T-helper 2 cell treated with Interferon-gamma antibody and Interleukin-4, amounts not matched to agents 5 μg/mL and 100 μg/mL, for 36 hours (primary cell): ENCODE data around the gene THADA.

ENCODE experiments used
- DNase-seq: peaks from one replicate; pipeline ENCODE4 v3.0.0; 2021; ENCODE audit warnings: low spot score
- H3K27ac Mint-ChIP-seq: one replicate; pipeline ENCODE4 v1.8.0; 2021; ENCODE audit warnings: mild to moderate bottlenecking, mixed read lengths
- H3K27me3 Mint-ChIP-seq: one replicate; pipeline ENCODE4 v1.8.0; 2021; ENCODE audit warnings: low read depth, mixed read lengths
- H3K36me3 Mint-ChIP-seq: one replicate; pipeline ENCODE4 v1.8.0; 2021; ENCODE audit warnings: low read depth, mixed read lengths
- H3K4me1 Mint-ChIP-seq: one replicate; pipeline ENCODE4 v1.8.0; 2021; ENCODE audit warnings: low read depth, mixed read lengths
- H3K4me3 Mint-ChIP-seq: one replicate; pipeline ENCODE4 v1.8.0; 2022; ENCODE audit warnings: mild to moderate bottlenecking, moderate library complexity, mixed read lengths
- H3K9me3 Mint-ChIP-seq: one replicate; pipeline ENCODE4 v1.8.0; 2021; ENCODE audit warnings: mixed read lengths

THADA gene

DNA sequence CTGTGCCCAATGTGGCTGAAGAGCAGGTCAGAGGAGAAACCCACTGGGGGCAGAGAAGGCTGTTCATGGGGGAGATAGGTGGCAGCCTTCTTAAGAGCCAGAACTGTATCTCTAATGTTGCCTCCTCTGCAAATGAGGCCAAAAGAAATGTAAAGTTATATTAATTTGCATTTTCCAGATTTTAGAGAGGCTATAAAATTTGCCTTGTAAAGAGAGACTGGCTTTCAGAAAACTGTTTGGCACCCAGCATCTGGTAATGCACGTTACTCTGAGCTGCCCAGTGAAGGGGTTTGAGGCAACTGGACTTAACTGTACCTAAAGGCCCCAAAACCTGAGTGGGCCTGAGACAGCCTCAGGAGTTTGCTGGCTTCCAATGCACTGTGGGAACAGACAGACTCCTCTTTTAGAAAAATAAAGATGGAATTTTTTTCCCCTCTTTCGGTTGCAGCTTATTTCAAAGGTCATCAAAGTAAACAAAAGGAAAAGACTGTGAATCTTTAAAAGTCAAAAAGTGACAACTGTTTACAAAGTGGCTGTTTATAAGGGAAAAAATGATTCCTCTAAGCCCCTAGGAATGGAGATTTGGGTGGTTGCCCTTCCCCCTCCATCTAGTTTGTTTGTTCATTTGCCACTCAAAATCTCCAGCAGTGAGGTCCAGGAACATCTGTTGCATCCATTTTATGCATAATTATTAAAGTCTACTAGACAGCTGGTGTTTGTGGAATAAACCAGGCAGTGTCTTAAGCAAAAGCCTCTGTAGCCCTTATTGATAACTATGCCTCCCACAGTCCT, 237.2 kb downstream of the THADA start:
- H3K27ac Mint-ChIP-seq = no peak overlapping the region
- H3K9me3 Mint-ChIP-seq = no peaks in the 10 kb centered on the region
- H3K36me3 Mint-ChIP-seq = peaks cover 9% of the 10 kb centered on the region
- no peak overlapping the region for H3K4me3 Mint-ChIP-seq
- H3K27me3 Mint-ChIP-seq = no peaks in the 10 kb centered on the region
- peaks cover 2% of the 10 kb centered on the region for H3K4me1 Mint-ChIP-seq
- DNase-seq = no peak

GRCh38 chr2:43356774-43357173, 239.1 kb downstream of the THADA start:
- DNase-seq = no peak
- peaks cover 2% of the 10 kb centered on the region for H3K4me1 Mint-ChIP-seq
- no peaks in the 10 kb centered on the region for H3K9me3 Mint-ChIP-seq
- peaks cover 8% of the 10 kb centered on the region for H3K36me3 Mint-ChIP-seq
- no peak overlapping the region for H3K4me3 Mint-ChIP-seq
- H3K27ac Mint-ChIP-seq = no peak overlapping the region
- no peaks in the 10 kb centered on the region for H3K27me3 Mint-ChIP-seq

GRCh38 chr2:43355399-43355798, 240.4 kb downstream of the THADA start:
- Mint-ChIP-seq H3K4me3 (no peak overlapping the region), H3K27ac (no peak overlapping the region), H3K4me1 (no peaks in the 10 kb centered on the region), H3K9me3 (no peaks in the 10 kb centered on the region), H3K36me3 (peaks cover 8% of the 10 kb centered on the region), H3K27me3 (no peaks in the 10 kb centered on the region)
- no peak for DNase-seq

DNA sequence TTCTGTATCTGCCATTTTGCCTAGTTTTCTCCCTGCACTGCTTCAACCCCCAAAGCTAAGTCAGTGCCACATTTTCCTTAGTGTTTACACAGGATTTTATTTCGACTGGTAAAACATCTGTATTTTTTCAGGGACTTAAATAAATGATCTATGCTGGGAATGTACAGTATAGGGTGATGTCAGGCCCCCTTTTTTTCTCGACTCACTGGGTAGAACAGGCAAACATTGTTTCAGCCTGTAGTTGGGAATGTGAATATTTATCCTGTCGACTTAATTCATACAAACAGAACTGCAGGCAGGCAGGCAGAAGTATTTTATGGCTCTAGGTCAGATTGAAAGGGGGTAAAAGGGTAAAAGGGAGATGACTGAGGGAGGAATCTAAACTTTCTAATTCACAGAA, 245.9 kb downstream of the THADA start:
- Mint-ChIP-seq H3K36me3 (peaks cover 3% of the 10 kb centered on the region), H3K27ac (no peak overlapping the region), H3K4me3 (no peak overlapping the region), H3K4me1 (peaks cover 3% of the 10 kb centered on the region), H3K9me3 (no peaks in the 10 kb centered on the region), H3K27me3 (no peaks in the 10 kb centered on the region)
- DNase-seq = no peak

GRCh38 chr2:43348908-43349661, 246.8 kb downstream of the THADA start:
- Mint-ChIP-seq H3K36me3 (no peaks in the 10 kb centered on the region), H3K27me3 (no peaks in the 10 kb centered on the region), H3K4me3 (no peak overlapping the region), H3K9me3 (no peaks in the 10 kb centered on the region), H3K4me1 (peaks cover 8% of the 10 kb centered on the region), H3K27ac (no peak overlapping the region)
- no peak for DNase-seq

DNA sequence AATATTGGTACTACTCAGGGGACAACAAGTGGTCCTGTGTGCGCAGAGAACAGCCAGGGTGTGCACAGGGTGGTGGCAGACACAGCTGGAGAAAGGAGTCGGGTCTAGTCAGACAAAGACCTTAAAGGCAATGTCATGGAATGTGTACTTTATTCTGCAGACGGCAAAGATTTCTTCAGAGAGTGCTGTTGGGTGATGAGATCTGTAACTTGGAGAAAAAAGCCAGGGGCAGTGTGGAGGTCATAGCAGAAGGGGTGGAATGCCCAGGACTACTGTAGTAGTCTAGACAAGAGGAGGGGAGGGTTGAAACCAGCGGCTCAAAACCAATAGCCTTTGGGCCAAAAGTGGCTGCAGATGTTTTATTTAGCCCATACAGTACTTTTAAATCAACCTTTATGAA, 248.1 kb downstream of the THADA start:
- Mint-ChIP-seq H3K9me3 (no peaks in the 10 kb centered on the region), H3K36me3 (peaks cover 2% of the 10 kb centered on the region), H3K27me3 (no peaks in the 10 kb centered on the region), H3K27ac (no peak overlapping the region), H3K4me3 (no peak overlapping the region), H3K4me1 (peaks cover 8% of the 10 kb centered on the region)
- no peak for DNase-seq

DNA sequence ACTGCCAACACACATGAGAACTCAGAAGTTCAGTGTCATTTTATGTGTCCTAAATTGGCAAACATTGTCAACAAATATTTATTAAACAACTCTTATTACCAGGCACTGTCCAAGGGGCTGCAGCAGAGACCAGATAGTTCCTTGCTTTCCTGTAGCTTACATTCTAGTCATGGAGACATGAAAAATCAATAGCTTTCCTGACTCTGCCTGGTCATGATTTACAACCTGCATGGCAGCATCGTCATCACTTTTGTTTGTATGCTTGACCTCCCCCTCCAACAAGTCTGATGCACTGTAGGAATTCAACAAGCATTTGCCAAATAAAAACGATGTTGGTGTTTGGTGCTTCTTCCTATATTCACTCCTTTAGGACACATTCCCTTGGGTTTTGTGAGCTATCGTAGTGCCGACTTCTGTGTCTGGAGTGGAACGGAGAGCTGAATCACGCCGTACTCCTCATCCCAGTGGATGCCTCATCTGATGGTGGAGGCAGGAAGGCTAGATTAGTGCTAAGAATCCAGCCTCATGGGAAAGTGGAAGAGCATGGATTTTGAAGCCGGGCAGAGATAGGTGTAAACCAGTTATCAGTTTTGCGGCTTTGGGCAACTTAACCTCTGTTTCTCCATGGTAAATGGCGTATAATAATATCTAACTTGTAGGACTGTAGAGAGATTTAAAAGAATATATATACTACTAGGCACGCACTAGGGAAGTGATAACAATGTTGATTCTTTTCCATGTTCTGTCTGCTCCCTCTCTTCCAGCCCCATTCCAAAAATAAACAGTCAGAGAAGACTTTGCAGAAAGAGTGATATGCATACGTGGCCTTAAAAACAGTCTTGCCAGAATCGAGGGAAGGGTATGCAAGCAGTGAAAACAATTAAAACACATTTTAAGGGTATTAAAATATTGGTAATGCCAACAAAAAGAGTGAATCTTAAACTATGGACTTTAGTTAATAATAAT, 249.0 kb downstream of the THADA start:
- Mint-ChIP-seq H3K36me3 (peaks cover 2% of the 10 kb centered on the region), H3K9me3 (no peaks in the 10 kb centered on the region), H3K27me3 (no peaks in the 10 kb centered on the region), H3K4me3 (no peak overlapping the region), H3K27ac (no peak overlapping the region), H3K4me1 (peaks cover 8% of the 10 kb centered on the region)
- no peak for DNase-seq

DNA sequence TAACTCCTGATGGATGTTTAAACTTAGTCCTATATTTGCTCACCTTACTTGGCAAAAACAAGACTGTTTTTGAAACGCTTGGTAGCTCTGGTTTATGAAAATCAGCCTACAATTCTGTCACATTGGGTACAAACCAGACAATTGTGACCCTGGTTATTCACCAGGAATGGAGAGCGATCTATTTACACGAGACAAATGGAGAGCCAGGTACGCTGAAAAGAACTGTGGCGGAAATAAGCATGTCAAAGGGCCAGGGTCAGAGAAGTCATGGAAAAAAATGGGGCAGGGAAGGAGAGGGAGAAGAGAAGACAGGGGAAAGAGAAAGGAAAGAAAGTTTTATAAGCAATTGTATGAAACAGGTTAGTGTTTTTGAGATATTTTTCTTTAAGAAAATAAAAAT, 250.0 kb downstream of the THADA start:
- Mint-ChIP-seq H3K27ac (no peak overlapping the region), H3K27me3 (no peaks in the 10 kb centered on the region), H3K9me3 (no peaks in the 10 kb centered on the region), H3K4me1 (peaks cover 8% of the 10 kb centered on the region), H3K36me3 (peaks cover 2% of the 10 kb centered on the region), H3K4me3 (no peak overlapping the region)
- DNase-seq = no peak

DNA sequence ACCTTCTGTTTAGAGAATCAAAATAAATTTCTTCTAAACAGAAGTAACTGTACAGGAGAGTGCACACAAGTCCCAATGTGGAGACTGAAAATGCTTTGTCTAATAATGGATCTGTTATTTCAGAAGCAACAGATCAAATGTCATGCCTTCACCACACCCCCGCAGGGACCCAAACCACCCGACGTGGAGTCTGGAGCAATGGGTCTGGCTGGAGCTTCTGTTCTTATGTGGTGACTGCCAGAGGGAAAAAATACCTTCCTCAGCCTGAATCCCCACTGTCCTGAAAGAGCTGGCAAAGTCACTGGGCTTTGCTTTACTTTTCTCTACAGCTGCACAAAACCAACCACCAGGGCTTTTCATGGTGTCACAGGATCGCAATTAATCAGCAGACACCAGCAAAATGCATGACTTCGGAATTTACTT, 250.4 kb downstream of the THADA start:
- Mint-ChIP-seq H3K4me3 (no peak overlapping the region), H3K27ac (no peak overlapping the region), H3K9me3 (no peaks in the 10 kb centered on the region), H3K4me1 (peaks cover 8% of the 10 kb centered on the region), H3K36me3 (peaks cover 2% of the 10 kb centered on the region), H3K27me3 (no peaks in the 10 kb centered on the region)
- no peak for DNase-seq

DNA sequence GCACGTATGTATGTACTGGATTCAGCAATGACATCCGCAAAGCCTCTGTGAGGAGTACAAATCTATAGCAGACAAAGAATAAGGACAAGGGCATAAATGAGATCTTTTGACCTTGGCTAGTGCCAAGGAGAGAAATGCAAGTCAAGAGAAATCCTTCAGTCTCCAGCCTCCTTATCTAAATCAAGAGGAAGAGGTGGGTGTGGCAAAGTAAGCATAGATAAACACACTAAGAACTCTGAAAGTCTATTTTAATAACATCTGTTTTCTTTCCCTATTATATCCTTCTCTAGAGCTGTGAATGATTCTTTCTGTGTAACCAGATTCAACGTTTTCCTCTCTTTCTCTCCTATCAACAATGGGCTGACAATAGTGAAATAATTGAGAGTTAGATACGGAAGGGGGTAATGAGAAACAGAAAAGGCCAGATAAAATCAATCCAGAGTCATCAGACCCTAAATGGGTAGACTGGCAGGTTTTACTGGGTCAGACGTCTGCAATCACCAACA, 250.9 kb downstream of the THADA start:
- peaks cover 2% of the 10 kb centered on the region for H3K36me3 Mint-ChIP-seq
- H3K9me3 Mint-ChIP-seq = no peaks in the 10 kb centered on the region
- H3K4me3 Mint-ChIP-seq = no peak overlapping the region
- no peaks in the 10 kb centered on the region for H3K27me3 Mint-ChIP-seq
- peaks cover 8% of the 10 kb centered on the region for H3K4me1 Mint-ChIP-seq
- DNase-seq = no peak
- H3K27ac Mint-ChIP-seq = no peak overlapping the region

- H3K27me3 Mint-ChIP-seq = no peaks in the 10 kb centered on the region
- H3K4me1 Mint-ChIP-seq = peaks cover 8% of the 10 kb centered on the region
- peaks cover 2% of the 10 kb centered on the region for H3K36me3 Mint-ChIP-seq
- H3K27ac Mint-ChIP-seq = no peak overlapping the region
- H3K9me3 Mint-ChIP-seq = no peaks in the 10 kb centered on the region
- no peak for DNase-seq
- H3K4me3 Mint-ChIP-seq = no peak overlapping the region
Measured at GRCh38 chr2:43343573-43344304, 252.1 kb downstream of the THADA start.

DNA sequence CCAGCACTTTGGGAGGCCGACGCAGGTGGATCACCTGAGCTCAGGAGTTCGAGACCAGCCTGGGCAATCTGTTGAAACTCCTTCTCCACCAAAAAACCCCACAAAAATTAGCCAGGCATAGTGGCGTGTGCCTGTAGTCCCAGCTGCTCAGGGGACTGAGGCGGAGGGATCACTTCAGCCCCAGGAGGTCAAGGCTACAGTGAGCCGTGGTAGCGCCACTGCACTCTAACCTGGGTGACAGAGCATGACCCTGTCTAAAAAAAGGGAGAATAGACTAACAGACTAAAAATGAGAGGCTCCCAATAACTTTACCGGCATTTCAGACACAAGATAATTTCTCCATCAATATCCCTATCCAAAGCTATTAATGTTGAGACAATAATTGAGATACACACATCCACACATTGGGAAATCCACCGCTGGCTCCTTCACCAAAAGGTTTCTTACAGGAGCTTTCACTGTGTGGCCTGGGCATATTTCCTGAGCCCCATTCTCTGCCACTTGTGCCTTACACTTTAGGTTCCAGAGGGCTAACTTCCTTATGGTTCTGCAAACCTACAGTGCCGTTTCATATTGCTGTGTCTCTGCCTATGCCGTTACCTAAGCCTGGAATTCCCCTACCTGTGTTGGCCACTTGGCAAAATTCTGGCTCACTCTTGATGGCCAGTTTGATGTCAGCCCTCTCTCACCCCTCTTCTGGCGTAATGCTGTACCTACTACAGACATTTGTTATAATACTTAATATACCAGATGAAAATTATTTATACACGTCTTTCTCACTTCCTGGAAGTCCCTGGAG, 253.7 kb downstream of the THADA start:
- Mint-ChIP-seq H3K9me3 (no peaks in the 10 kb centered on the region), H3K4me1 (peaks cover 8% of the 10 kb centered on the region), H3K4me3 (no peak overlapping the region), H3K36me3 (peaks cover 6% of the 10 kb centered on the region), H3K27me3 (no peaks in the 10 kb centered on the region), H3K27ac (no peak overlapping the region)
- DNase-seq = no peak
